GM21447 (cell line): ENCODE results near the gene LYRM1.
"Not testable (repeated sequence)": the region's sequence is repeated elsewhere in the genome, so short reads cannot be mapped to it uniquely, and the experiment has no call there.

Source experiments
- ATAC-seq: cut with Tn5 transposase; IDR thresholded peaks from one replicate; pipeline ENCODE4 v1.9.1; 2021; ENCODE audit not compliant: unreplicated experiment

Gene LYRM1

GRCh38 chr16:20901436-20902112, 1.0 kb downstream of the LYRM1 start:
- ATAC-seq = peak; percentile 32

- ATAC-seq = no peak
Measured at GRCh38 chr16:20902426-20902825, 1.9 kb downstream of the LYRM1 start.

- no peak for ATAC-seq
Measured at GRCh38 chr16:20903116-20903898, 2.7 kb downstream of the LYRM1 start.

- ATAC-seq = no peak
Measured at GRCh38 chr16:20903899-20904506, 3.4 kb downstream of the LYRM1 start.

GRCh38 chr16:20904507-20905081, 4.0 kb downstream of the LYRM1 start:
- no peak for ATAC-seq

- ATAC-seq = no peak
Measured at GRCh38 chr16:20905576-20905975, 5.0 kb downstream of the LYRM1 start.

GRCh38 chr16:20906341-20907255, 6.0 kb downstream of the LYRM1 start:
- no peak for ATAC-seq

- no peak for ATAC-seq
Measured at GRCh38 chr16:20910781-20911321, 10.3 kb downstream of the LYRM1 start.

GRCh38 chr16:20911361-20911760, 10.8 kb downstream of the LYRM1 start:
- ATAC-seq = no peak

GRCh38 chr16:20916289-20916688, 15.7 kb downstream of the LYRM1 start:
- no peak for ATAC-seq

GRCh38 chr16:20916942-20917341, 16.4 kb downstream of the LYRM1 start:
- no peak for ATAC-seq

GRCh38 chr16:20918486-20919239, 18.1 kb downstream of the LYRM1 start:
- no peak for ATAC-seq

- ATAC-seq = no peak
Measured at GRCh38 chr16:20920091-20920490, 19.5 kb downstream of the LYRM1 start.

GRCh38 chr16:20920799-20921198, 20.2 kb downstream of the LYRM1 start:
- no peak for ATAC-seq

- no peak for ATAC-seq
Measured at GRCh38 chr16:20923876-20924275, 23.3 kb downstream of the LYRM1 start.

GRCh38 chr16:20925751-20926150, 25.2 kb downstream of the LYRM1 start:
- no peak for ATAC-seq

- no peak for ATAC-seq
Measured at GRCh38 chr16:20928774-20929411, 28.3 kb downstream of the LYRM1 start.

GRCh38 chr16:20929676-20930364, 29.2 kb downstream of the LYRM1 start:
- not testable (repeated sequence) for ATAC-seq

- ATAC-seq = no peak
Measured at GRCh38 chr16:20930365-20930690, 29.8 kb downstream of the LYRM1 start.
